OCI-LY1 (cell line): ENCODE measurements around the gene ARMC6.
A peak's percentile ranks its signal among the peaks of the same experiment; 100 is the strongest.

Experiments
- H2AFZ ChIP-seq: fragments of 200-600 bp; sonication (generic), shearing (Covaris generic); 2 replicates; pipeline ENCODE4 v1.6.0; 2014; ENCODE audit warnings: antibody characterized with exemption, mild to moderate bottlenecking, low read length
- H3F3A ChIP-seq: fragments of 200-600 bp; sonication (generic), shearing (Covaris generic); 2 replicates; pipeline ENCODE4 v1.6.0; 2014; ENCODE audit warnings: mild to moderate bottlenecking, antibody characterized with exemption, low read length, moderate library complexity; ENCODE audit not compliant: insufficient read depth
- H3K27ac ChIP-seq: fragments of 200-600 bp; sonication (generic); 2 replicates; pipeline ENCODE4 v1.5.1; 2014; ENCODE audit warnings: low read length, mixed run types, mild to moderate bottlenecking, low read depth; ENCODE audit not compliant: poor library complexity, severe bottlenecking
- H3K27me3 ChIP-seq: fragments of 200-600 bp; sonication (generic); 2 replicates; pipeline ENCODE4 v1.6.0; 2014; ENCODE audit warnings: antibody characterized with exemption, mild to moderate bottlenecking, low read length, moderate library complexity; ENCODE audit not compliant: insufficient read depth
- H3K36me3 ChIP-seq: fragments of 200-600 bp; sonication (generic); 2 replicates; pipeline ENCODE4 v1.6.1; 2014; ENCODE audit warnings: mild to moderate bottlenecking, antibody characterized with exemption, low read length, moderate library complexity, mixed read lengths; ENCODE audit not compliant: insufficient read depth
- H3K4me1 ChIP-seq: fragments of 200-600 bp; sonication (generic); 2 replicates; pipeline ENCODE4 v1.5.1; 2014; ENCODE audit warnings: mild to moderate bottlenecking, low read length, moderate library complexity; ENCODE audit not compliant: insufficient read depth, severe bottlenecking
- H3K4me2 ChIP-seq: fragments of 200-600 bp; sonication (generic), shearing (Covaris generic); 2 replicates; pipeline ENCODE4 v1.6.1; 2014; ENCODE audit warnings: low read length
- H3K4me3 ChIP-seq: fragments of 200-600 bp; sonication (generic); 2 replicates; pipeline ENCODE4 v1.5.1; 2014; ENCODE audit warnings: low read length, low read depth, mild to moderate bottlenecking, mixed read lengths; ENCODE audit not compliant: poor library complexity, severe bottlenecking
- H3K79me2 ChIP-seq: fragments of 200-600 bp; shearing (Covaris generic); 2 replicates; pipeline ENCODE4 v1.6.1; 2016; ENCODE audit warnings: mixed run types, low read length, mixed read lengths; ENCODE audit not compliant: insufficient read depth
- H3K9ac ChIP-seq: fragments of 200-600 bp; sonication (generic), shearing (Covaris generic); 2 replicates; pipeline ENCODE4 v1.6.1; 2014; ENCODE audit warnings: mild to moderate bottlenecking, low read length, mixed read lengths
- H3K9me2 ChIP-seq: fragments of 200-600 bp; sonication (generic), shearing (Covaris generic); 2 replicates; pipeline ENCODE4 v1.6.1; 2014; ENCODE audit warnings: low read depth, mild to moderate bottlenecking, low read length, mixed read lengths
- H3K9me3 ChIP-seq: fragments of 200-600 bp; shearing (Covaris generic); 2 replicates; pipeline ENCODE4 v1.6.1; 2014; ENCODE audit warnings: low read length, mixed read lengths
- H4K20me1 ChIP-seq: fragments of 200-600 bp; sonication (generic), shearing (Covaris generic); 2 replicates; pipeline ENCODE4 v1.6.0; 2016; ENCODE audit warnings: mild to moderate bottlenecking, low read length; ENCODE audit not compliant: insufficient read depth
- EZH2 ChIP-seq: fragments of 200-600 bp; sonication (generic), shearing (Covaris generic); IDR thresholded peaks from 2 replicates; pipeline ENCODE4 v1.8.0; 2017; ENCODE audit warnings: borderline replicate concordance, mixed run types, mild to moderate bottlenecking, antibody characterized with exemption, low read length, moderate library complexity, mixed read lengths
- TF ChIP-seq, protein P1 (sequence below): fragments of 200-600 bp; sonication (generic), shearing (Covaris generic); IDR thresholded peaks from 2 replicates; pipeline ENCODE4 v1.5.1; 2017; ENCODE audit warnings: mild to moderate bottlenecking, antibody characterized with exemption, low read length, moderate library complexity, mixed read lengths

The ARMC6 gene

DNA sequence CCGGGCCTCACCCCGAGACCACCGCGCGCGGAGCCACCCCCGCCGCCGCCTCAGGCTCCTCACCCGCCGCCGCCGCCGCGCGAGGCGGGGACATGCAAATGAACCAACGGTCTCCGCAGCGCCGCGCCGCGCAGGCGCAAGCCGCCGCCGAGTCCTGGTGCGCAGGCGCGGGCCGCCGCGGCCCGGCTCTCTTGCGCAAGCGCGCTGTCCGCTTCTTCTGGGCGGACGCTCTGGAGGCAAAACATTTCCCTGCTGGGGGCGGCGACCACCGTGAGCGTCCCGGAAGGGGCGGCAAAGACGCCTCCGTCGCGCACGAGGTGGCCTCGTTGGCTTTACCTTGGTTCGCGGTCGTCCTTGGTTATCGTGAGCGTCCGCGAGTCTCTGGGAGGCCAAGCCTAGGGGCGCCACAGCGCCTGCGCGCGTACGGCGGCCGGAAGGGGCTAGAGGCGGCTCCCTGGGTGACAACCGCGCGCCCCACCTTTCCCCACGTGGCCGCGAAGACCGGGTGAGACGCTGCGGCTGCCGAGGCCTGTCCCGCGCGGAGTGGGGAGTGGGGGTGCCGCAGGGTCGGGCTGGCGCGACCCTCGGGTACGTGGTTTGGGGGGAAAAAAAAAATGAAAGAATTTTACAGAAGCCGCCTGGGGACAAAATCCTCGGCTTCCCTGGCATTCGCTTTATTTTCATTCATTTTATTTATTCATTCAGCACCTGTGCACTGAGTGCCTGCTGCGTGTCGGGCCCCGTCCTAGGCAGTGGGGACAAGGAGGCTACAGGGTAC lies at the start of gene ARMC6, which contains the start of gene SUGP2:
Gene ARMC6 (plus strand): TSS at position 178 of the 778 bp plus-strand sequence. CDS start 607 bp downstream, outside the sequence.
Gene SUGP2 (minus strand): TSS at position 92 of the 778 bp plus-strand sequence. CDS start 2,446 bp downstream, outside the sequence.
- H3F3A ChIP-seq, result no peaks in the 10 kb centered on the region
- H3K27me3 ChIP-seq, result no peaks in the 10 kb centered on the region
- no peaks in the 10 kb centered on the region for H4K20me1 ChIP-seq
- H3K4me2 ChIP-seq, result peak within 1 kb of the TSS; percentile 77
- peak within 1 kb of the TSS; percentile 90 for H3K27ac ChIP-seq
- no peak within 1 kb of the TSS for H2AFZ ChIP-seq
- no peaks in the 10 kb centered on the region for H3K9me2 ChIP-seq
- peaks cover 59% of the 10 kb centered on the region for H3K36me3 ChIP-seq
- H3K9ac ChIP-seq, result peak within 1 kb of the TSS; percentile 99
- H3K4me1 ChIP-seq, result peaks cover 25% of the 10 kb centered on the region
- peaks cover 43% of the 10 kb centered on the region for H3K79me2 ChIP-seq
- H3K9me3 ChIP-seq, result 0 out of 2 replicates have a peak, but pooled peaks cover 3% of the 10 kb centered on the region
- H3K4me3 ChIP-seq, result peak within 1 kb of the TSS; percentile 96
- TF ChIP-seq, protein P1, sequence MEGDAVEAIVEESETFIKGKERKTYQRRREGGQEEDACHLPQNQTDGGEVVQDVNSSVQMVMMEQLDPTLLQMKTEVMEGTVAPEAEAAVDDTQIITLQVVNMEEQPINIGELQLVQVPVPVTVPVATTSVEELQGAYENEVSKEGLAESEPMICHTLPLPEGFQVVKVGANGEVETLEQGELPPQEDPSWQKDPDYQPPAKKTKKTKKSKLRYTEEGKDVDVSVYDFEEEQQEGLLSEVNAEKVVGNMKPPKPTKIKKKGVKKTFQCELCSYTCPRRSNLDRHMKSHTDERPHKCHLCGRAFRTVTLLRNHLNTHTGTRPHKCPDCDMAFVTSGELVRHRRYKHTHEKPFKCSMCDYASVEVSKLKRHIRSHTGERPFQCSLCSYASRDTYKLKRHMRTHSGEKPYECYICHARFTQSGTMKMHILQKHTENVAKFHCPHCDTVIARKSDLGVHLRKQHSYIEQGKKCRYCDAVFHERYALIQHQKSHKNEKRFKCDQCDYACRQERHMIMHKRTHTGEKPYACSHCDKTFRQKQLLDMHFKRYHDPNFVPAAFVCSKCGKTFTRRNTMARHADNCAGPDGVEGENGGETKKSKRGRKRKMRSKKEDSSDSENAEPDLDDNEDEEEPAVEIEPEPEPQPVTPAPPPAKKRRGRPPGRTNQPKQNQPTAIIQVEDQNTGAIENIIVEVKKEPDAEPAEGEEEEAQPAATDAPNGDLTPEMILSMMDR, result no peak
- no peak for TF ChIP-seq EZH2

DNA sequence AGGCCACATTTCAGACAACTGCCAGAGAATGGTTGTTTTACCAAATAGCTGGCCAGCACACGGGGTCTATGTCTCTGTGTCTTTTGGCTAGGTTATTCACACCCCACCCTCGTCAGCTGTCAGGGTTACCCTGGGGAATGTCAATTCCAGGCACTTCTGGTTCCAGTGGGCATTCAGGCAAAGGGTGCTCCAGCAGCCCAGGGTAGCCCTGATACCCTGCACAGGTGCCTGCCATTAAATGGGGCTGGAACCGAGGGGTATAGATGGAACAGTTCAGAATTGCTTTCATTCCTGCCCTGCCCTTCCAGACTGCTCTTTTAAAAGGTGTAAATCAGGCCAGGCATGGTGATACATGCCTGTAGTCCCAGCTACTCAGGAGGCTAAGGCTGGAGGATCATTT lies 49.2 kb upstream of the ARMC6 start:
- Histone ChIP-seq H3K9me2 (no peaks in the 10 kb centered on the region), H2AFZ (no peak overlapping the region), H3K9me3 (no peaks in the 10 kb centered on the region), H3K4me1 (no peaks in the 10 kb centered on the region), H3K27me3 (no peaks in the 10 kb centered on the region; the same call in 1 of the 2 replicates), H3F3A (no peaks in the 10 kb centered on the region), H3K27ac (no peak overlapping the region), H3K4me2 (no peak overlapping the region), H3K79me2 (no peaks in the 10 kb centered on the region), H3K9ac (no peak overlapping the region), H3K4me3 (no peak overlapping the region), H4K20me1 (no peaks in the 10 kb centered on the region), H3K36me3 (no peaks in the 10 kb centered on the region)
- TF ChIP-seq, protein P1, result no peak
- no peak for TF ChIP-seq EZH2

DNA sequence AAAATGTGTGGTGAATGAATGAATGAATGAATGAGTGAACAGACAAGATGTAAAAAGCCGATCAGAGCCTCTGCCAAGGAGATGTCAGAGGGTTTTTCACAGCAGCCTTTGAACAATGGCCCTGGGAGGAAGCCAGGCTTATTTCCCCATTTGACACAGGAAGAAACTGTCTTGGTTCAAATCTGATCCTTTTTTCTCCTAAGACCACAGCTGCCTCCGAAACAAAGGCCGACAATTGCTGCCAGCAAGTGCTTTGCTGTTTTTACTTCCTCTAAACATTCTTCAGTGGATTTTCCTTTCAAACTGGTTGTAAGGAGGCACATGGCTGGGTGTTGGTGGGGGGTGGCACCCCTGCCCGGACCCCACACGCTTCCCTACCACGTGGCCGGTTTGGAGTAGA lies 48.1 kb upstream of the ARMC6 start:
- Histone ChIP-seq H3K27ac (no peak overlapping the region), H3K4me2 (no peak overlapping the region), H3K9me2 (no peaks in the 10 kb centered on the region), H2AFZ (no peak overlapping the region), H3K79me2 (no peaks in the 10 kb centered on the region), H3K27me3 (no peaks in the 10 kb centered on the region; the same call in 1 of the 2 replicates), H3K9ac (no peak overlapping the region), H3K36me3 (no peaks in the 10 kb centered on the region), H3K9me3 (no peaks in the 10 kb centered on the region), H3K4me1 (no peaks in the 10 kb centered on the region), H3K4me3 (no peak overlapping the region), H4K20me1 (no peaks in the 10 kb centered on the region), H3F3A (no peaks in the 10 kb centered on the region)
- TF ChIP-seq, protein P1, result no peak
- no peak for TF ChIP-seq EZH2
